OCI-LY3 (cell line): ENCODE results near the gene PATL2.
"Not testable (repeated sequence)": the region's sequence is repeated elsewhere in the genome, so short reads cannot be mapped to it uniquely, and the experiment has no call there.

Source experiments
- H2AFZ ChIP-seq: fragments of 200-600, 300-600 bp; shearing (Covaris generic); 2 replicates; pipeline ENCODE4 v1.6.0; 2014; ENCODE audit warnings: antibody characterized with exemption, low read depth, low read length
- H3K27ac ChIP-seq: fragments of 200-600, 300-600 bp; sonication (generic); 2 replicates; pipeline ENCODE4 v1.5.1; 2014; ENCODE audit warnings: mild to moderate bottlenecking, low read length, moderate library complexity, mixed read lengths
- H3K27me3 ChIP-seq: fragments of 200-600, 300-600 bp; sonication (generic); 2 replicates; pipeline ENCODE4 v1.6.1; 2014; ENCODE audit warnings: low read depth, low read length, mixed read lengths
- H3K36me3 ChIP-seq: fragments of 200-600, 300-600 bp; sonication (generic); replicated peaks from 2 replicates; pipeline ENCODE3; 2014; ENCODE audit warnings: low read depth, low read length, mixed read lengths
- H3K4me1 ChIP-seq: fragments of 300-600, 200-600 bp; sonication (generic); 2 replicates; pipeline ENCODE4 v1.6.1; 2014; ENCODE audit warnings: low read length, mixed read lengths
- H3K4me2 ChIP-seq: fragments of 200-600, 300-600 bp; sonication (generic); 2 replicates; pipeline ENCODE4 v1.6.1; 2014; ENCODE audit warnings: low read length, mixed read lengths
- H3K4me3 ChIP-seq: fragments of 300-600, 200-600 bp; sonication (generic); 2 replicates; pipeline ENCODE4 v1.5.1; 2014; ENCODE audit warnings: antibody characterized with exemption, mild to moderate bottlenecking, low read length, moderate library complexity
- H3K79me2 ChIP-seq: fragments of 300-600, 200-600 bp; shearing (Covaris generic); 2 replicates; pipeline ENCODE4 v1.6.1; 2014; ENCODE audit warnings: mild to moderate bottlenecking, low read length, mixed read lengths
- H3K9ac ChIP-seq: fragments of 300-600, 200-600 bp; shearing (Covaris generic); 2 replicates; pipeline ENCODE4 v1.6.0; 2014; ENCODE audit warnings: mild to moderate bottlenecking, low read length, moderate library complexity
- H3K9me3 ChIP-seq: fragments of 200-600, 300-600 bp; shearing (Covaris generic); 2 replicates; pipeline ENCODE4 v1.6.1; 2014; ENCODE audit warnings: low read length, mixed read lengths; ENCODE audit not compliant: insufficient read depth
- H4K20me1 ChIP-seq: fragments of 200-600, 300-600 bp; sonication (generic); 2 replicates; pipeline ENCODE4 v1.6.1; 2016; ENCODE audit warnings: low read length, mixed read lengths; ENCODE audit not compliant: insufficient read depth
- CTCF ChIP-seq: fragments of 200-600, 300-600 bp; sonication (generic); IDR thresholded peaks from 2 replicates; pipeline ENCODE4 v1.5.1; 2014; ENCODE audit warnings: antibody characterized with exemption, low read length, low read depth
- EZH2phosphoT487 ChIP-seq: fragments of 200-600 bp; shearing (Covaris generic); IDR thresholded peaks from 2 replicates; pipeline ENCODE4 v1.6.1; 2018; ENCODE audit warnings: antibody characterized with exemption, mixed run types, low read depth

PATL2 gene

DNA sequence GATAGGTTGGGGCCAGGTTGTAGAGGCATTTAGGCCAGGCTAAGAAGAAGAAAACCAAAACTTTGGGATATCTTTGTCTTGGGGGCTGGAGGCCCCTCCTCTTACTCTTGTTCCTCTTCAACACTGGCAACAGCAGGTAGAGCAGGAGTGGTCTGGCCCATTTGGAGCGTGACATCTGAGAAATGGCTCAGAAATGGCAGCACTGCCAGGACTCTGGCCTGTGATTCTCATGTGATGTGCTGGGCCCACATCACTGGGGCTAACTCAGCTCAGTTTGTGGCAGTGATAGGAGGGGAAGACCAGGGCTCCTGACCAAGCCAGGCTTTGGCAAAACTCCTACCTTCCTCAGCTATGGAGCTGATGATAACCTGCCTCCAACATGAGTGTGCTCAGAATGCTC lies 18.5 kb downstream of the PATL2 start:
- Histone ChIP-seq H4K20me1 (no peaks in the 10 kb centered on the region), H3K27ac (no peak overlapping the region), H3K9ac (no peak overlapping the region), H3K79me2 (no peaks in the 10 kb centered on the region), H3K36me3 (no peaks in the 10 kb centered on the region), H3K4me3 (no peak overlapping the region), H3K4me2 (no peak overlapping the region), H2AFZ (no peak overlapping the region), H3K27me3 (no peaks in the 10 kb centered on the region; the same call in 1 of the 2 replicates), H3K9me3 (no peaks in the 10 kb centered on the region), H3K4me1 (no peaks in the 10 kb centered on the region)
- TF ChIP-seq CTCF, result no peak
- no peak for TF ChIP-seq EZH2phosphoT487

- H2AFZ ChIP-seq, H3K9ac ChIP-seq, H3K4me1 ChIP-seq, H3K27ac ChIP-seq, H3K9me3 ChIP-seq, H3K36me3 ChIP-seq, H3K27me3 ChIP-seq, H3K79me2 ChIP-seq, H3K4me2 ChIP-seq, H4K20me1 ChIP-seq, H3K4me3 ChIP-seq: not testable (repeated sequence)
These were observed 20.9 kb downstream of the PATL2 start for GRCh38 chr15:44690245-44690644.

DNA sequence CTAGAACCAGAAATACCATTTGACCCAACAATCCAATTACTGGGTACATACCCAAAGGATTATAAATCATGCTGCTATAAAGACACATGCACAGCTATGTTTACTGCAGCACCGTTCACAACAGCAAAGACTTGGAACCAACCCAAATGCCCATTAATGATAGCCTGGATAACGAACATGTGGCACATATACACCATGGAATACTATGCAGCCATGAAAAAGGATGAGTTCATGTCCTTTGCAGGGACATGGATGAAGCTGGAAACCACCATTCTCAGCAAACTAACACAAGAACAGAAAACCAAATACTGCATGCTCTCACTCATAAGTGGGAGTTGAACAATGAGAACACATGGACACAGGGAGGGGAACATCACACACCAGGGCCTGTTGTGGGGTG lies 21.8 kb downstream of the PATL2 start:
- H3K4me2 ChIP-seq, H3K27ac ChIP-seq, H3K9me3 ChIP-seq, H3K79me2 ChIP-seq, H2AFZ ChIP-seq, H3K4me3 ChIP-seq, H4K20me1 ChIP-seq, H3K4me1 ChIP-seq, H3K9ac ChIP-seq, H3K27me3 ChIP-seq, H3K36me3 ChIP-seq: not testable (repeated sequence)

DNA sequence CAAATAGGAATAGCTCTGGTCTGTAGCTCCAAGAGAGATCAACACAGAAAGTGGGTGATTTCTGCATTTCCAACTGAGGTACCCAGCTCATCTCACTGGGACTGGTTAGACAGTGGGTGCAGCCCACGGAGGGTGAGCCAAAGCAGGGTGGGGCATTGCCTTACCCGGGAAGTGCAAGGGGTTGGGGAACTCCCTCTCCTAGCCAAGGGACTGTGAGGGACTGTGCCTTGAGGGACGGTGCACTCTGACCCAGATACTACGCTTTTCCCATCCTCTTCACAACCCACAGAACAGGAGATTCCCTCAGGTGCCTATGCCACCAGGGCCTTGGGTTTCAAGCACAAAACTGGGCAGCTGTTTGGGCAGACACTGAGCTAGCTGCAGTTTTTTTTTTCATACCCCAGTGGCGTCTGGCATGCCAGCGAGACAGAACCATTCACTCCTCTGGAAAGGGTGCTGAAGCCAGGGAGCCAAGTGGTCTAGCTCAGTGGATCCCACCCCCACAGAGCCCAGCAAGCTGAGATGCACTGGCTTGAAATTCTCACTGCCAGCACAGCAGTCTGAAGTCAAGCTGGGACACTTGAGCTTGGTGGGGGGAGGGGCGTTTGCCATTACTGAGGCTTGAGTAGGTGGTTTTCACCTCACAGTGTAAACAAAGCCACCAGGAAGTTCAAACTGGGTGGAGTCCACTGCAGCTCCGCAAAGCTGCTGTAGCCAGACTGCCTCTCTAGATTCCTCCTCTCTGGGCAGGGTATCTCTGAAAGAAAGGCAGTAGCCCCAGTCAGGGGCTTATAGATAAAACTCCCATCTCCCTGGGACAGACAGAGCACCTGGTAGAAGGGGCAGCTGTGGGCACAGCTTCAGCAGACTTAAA lies 28.1 kb downstream of the PATL2 start:
- not testable (repeated sequence) for H3K79me2 ChIP-seq, H4K20me1 ChIP-seq, H3K27ac ChIP-seq, H2AFZ ChIP-seq, H3K36me3 ChIP-seq, H3K4me3 ChIP-seq, H3K9me3 ChIP-seq, H3K9ac ChIP-seq, H3K27me3 ChIP-seq
- Histone ChIP-seq H3K4me1 (peaks cover 15% of the 10 kb centered on the region), H3K4me2 (peak overlapping the region; percentile 14; the same call in 1 of the 2 replicates)

- H3K27ac ChIP-seq, result no peak overlapping the region
- no peaks in the 10 kb centered on the region for H3K36me3 ChIP-seq
- TF ChIP-seq EZH2phosphoT487, result no peak
- no peak for TF ChIP-seq CTCF
- no peaks in the 10 kb centered on the region for H3K79me2 ChIP-seq
- no peaks in the 10 kb centered on the region for H3K9me3 ChIP-seq
- no peak overlapping the region for H2AFZ ChIP-seq
- H3K4me2 ChIP-seq, result no peak overlapping the region
- H3K4me1 ChIP-seq, result peaks cover 20% of the 10 kb centered on the region
- H3K4me3 ChIP-seq, result no peak overlapping the region
- no peak overlapping the region for H3K9ac ChIP-seq
- no peaks in the 10 kb centered on the region for H4K20me1 ChIP-seq
- H3K27me3 ChIP-seq, result no peaks in the 10 kb centered on the region
These were observed 28.9 kb downstream of the PATL2 start for GRCh38 chr15:44682211-44682610.
